H9 (cell line): ENCODE measurements around the gene GRK1. TPM values are rescaled to one million over a fixed set of nuclear protein-coding genes. Genes with fewer than 3 reads are reported as not detected.

Experiments used
- DNase-seq: peaks from one replicate; pipeline ENCODE4 v3.0.0-alpha.2; 2017
- H2AFZ ChIP-seq: one replicate; pipeline ENCODE4 v1.6.1; 2013; ENCODE audit warnings: mild to moderate bottlenecking, low read length, control low read depth, moderate library complexity
- H2AK5ac ChIP-seq: 2 replicates; pipeline ENCODE4 v1.6.1; 2013; ENCODE audit warnings: low read length, control low read depth, mixed read lengths; ENCODE audit not compliant: insufficient read length
- H2BK120ac ChIP-seq: one replicate; pipeline ENCODE4 v1.6.1; 2013; ENCODE audit warnings: low read depth, mild to moderate bottlenecking, low read length, control low read depth, inconsistent platforms; ENCODE audit not compliant: poor library complexity, severe bottlenecking
- H2BK12ac ChIP-seq: 2 replicates; pipeline ENCODE4 v1.6.1; 2013; ENCODE audit warnings: low read length, control low read depth, mixed read lengths, low read depth; ENCODE audit not compliant: insufficient read length
- H2BK15ac ChIP-seq: 2 replicates; pipeline ENCODE4 v1.6.1; 2013; ENCODE audit warnings: low read depth, low read length, control low read depth
- H2BK20ac ChIP-seq: one replicate; pipeline ENCODE4 v1.6.1; 2013; ENCODE audit warnings: low read depth, mild to moderate bottlenecking, low read length, control low read depth, inconsistent platforms; ENCODE audit not compliant: poor library complexity, severe bottlenecking
- H2BK5ac ChIP-seq: 2 replicates; pipeline ENCODE4 v1.6.1; 2013; ENCODE audit warnings: low read length, control low read depth, mixed read lengths; ENCODE audit not compliant: insufficient read length
- H3K14ac ChIP-seq: 2 replicates; pipeline ENCODE4 v1.6.1; 2013; ENCODE audit warnings: low read length, control low read depth; ENCODE audit not compliant: insufficient read depth
- H3K18ac ChIP-seq: 2 replicates; pipeline ENCODE4 v1.6.1; 2013; ENCODE audit warnings: low read depth, mild to moderate bottlenecking, mixed read lengths, low read length, control low read depth; ENCODE audit not compliant: insufficient read length
- H3K23ac ChIP-seq: 2 replicates; pipeline ENCODE4 v1.6.1; 2013; ENCODE audit warnings: low read length, control low read depth, mixed read lengths, low read depth; ENCODE audit not compliant: insufficient read length
- H3K23me2 ChIP-seq: 2 replicates; pipeline ENCODE4 v1.6.1; 2013; ENCODE audit warnings: low read depth, mild to moderate bottlenecking, mixed read lengths, low read length, control low read depth; ENCODE audit not compliant: insufficient read length, poor library complexity, severe bottlenecking
- H3K27ac ChIP-seq: 2 replicates; pipeline ENCODE4 v1.5.1; 2013; ENCODE audit warnings: low read length, control low read depth, mixed read lengths, low read depth; ENCODE audit not compliant: insufficient read length
- H3K27me3 ChIP-seq: 2 replicates; pipeline ENCODE4 v1.6.1; 2013; ENCODE audit warnings: low read length, control low read depth, inconsistent platforms; ENCODE audit not compliant: insufficient read depth
- H3K4ac ChIP-seq: 2 replicates; pipeline ENCODE4 v1.6.1; 2013; ENCODE audit warnings: low read depth, mild to moderate bottlenecking, control low read depth, inconsistent platforms, low read length, moderate library complexity
- H3K4me1 ChIP-seq: 2 replicates; pipeline ENCODE4 v1.6.1; 2013; ENCODE audit warnings: low read length, control low read depth, inconsistent platforms; ENCODE audit not compliant: insufficient read depth
- H3K4me2 ChIP-seq: 2 replicates; pipeline ENCODE4 v1.6.1; 2013; ENCODE audit warnings: low read length, control low read depth, mixed read lengths; ENCODE audit not compliant: insufficient read length, insufficient read depth
- H3K56ac ChIP-seq: 2 replicates; pipeline ENCODE4 v1.6.1; 2013; ENCODE audit warnings: low read depth, mild to moderate bottlenecking, mixed read lengths, low read length, control low read depth; ENCODE audit not compliant: insufficient read length
- H3K79me1 ChIP-seq: 2 replicates; pipeline ENCODE4 v1.6.1; 2013; ENCODE audit warnings: low read depth, mild to moderate bottlenecking, moderate library complexity, low read length, control low read depth, inconsistent platforms; ENCODE audit not compliant: insufficient read depth, poor library complexity, severe bottlenecking
- H3K79me2 ChIP-seq: 2 replicates; pipeline ENCODE4 v1.6.1; 2013; ENCODE audit warnings: low read length, control low read depth, inconsistent platforms; ENCODE audit not compliant: insufficient read depth
- H3K9ac ChIP-seq: 2 replicates; pipeline ENCODE4 v1.6.1; 2013; ENCODE audit warnings: low read length, control low read depth, mixed read lengths; ENCODE audit not compliant: insufficient read length; ENCODE audit errors: extremely low read depth
- H3K9me3 ChIP-seq: one replicate; pipeline ENCODE4 v1.6.1; 2013; ENCODE audit warnings: low read depth, low read length, inconsistent platforms; ENCODE audit not compliant: control insufficient read depth
- H3T11ph ChIP-seq: one replicate; pipeline ENCODE4 v1.6.1; 2013; ENCODE audit warnings: mild to moderate bottlenecking, low read length, control low read depth, inconsistent platforms
- H4K20me1 ChIP-seq: one replicate; pipeline ENCODE4 v1.6.1; 2013; ENCODE audit not compliant: control insufficient read depth, insufficient read length, insufficient read depth
- H4K5ac ChIP-seq: 2 replicates; pipeline ENCODE4 v1.6.1; 2013; ENCODE audit warnings: low read depth, mild to moderate bottlenecking, mixed read lengths, low read length, control low read depth; ENCODE audit not compliant: insufficient read length
- H4K8ac ChIP-seq: replicated peaks from 2 replicates; pipeline ENCODE4 v1.6.1; 2013; ENCODE audit warnings: low read length, control low read depth, mixed read lengths, low read depth; ENCODE audit not compliant: insufficient read length
- H4K91ac ChIP-seq: 2 replicates; pipeline ENCODE4 v1.6.1; 2013; ENCODE audit warnings: low read depth, mild to moderate bottlenecking, moderate library complexity, mixed read lengths, low read length, control low read depth; ENCODE audit not compliant: insufficient read length
- H3K27ac Mint-ChIP-seq, 3 experiments: 2 replicates in 2 of 3; 3 replicates in 1 of 3; pipeline ENCODE4 v1.8.0; 2020 to 2021; ENCODE audit warnings: mixed read lengths in 3 of 3, mild to moderate bottlenecking in 1 of 3, moderate library complexity in 1 of 3
- H3K27me3 Mint-ChIP-seq: 2 replicates; pipeline ENCODE4 v1.8.0; 2021; ENCODE audit warnings: low read depth, mild to moderate bottlenecking, moderate library complexity, mixed read lengths
- H3K36me3 Mint-ChIP-seq, 3 experiments: 2 replicates in 2 of 3; 3 replicates in 1 of 3; pipeline ENCODE4 v1.8.0; 2020 to 2021; ENCODE audit warnings: low read depth in 3 of 3, mixed read lengths in 3 of 3; ENCODE audit not compliant: insufficient read depth in 1 of 3
- H3K4me1 Mint-ChIP-seq, 2 experiments: 2 replicates each; pipeline ENCODE4 v1.8.0; 2020; ENCODE audit warnings: mixed read lengths in 2 of 2
- H3K4me3 Mint-ChIP-seq, 2 experiments: 2 replicates in 1 of 2; 3 replicates in 1 of 2; pipeline ENCODE4 v1.8.0; 2020 to 2021; ENCODE audit warnings: mild to moderate bottlenecking in 2 of 2, mixed read lengths in 2 of 2, moderate library complexity in 1 of 2
- H3K9me3 Mint-ChIP-seq, 2 experiments: 2 replicates in 1 of 2; 3 replicates in 1 of 2; pipeline ENCODE4 v1.8.0; 2020; ENCODE audit warnings: mild to moderate bottlenecking in 2 of 2, mixed read lengths in 2 of 2, moderate library complexity in 1 of 2
- CTCF ChIP-seq: fragments of 200-600 bp; sonication (generic); conservative IDR thresholded peaks from 3 replicates; pipeline ENCODE4 v1.8.0; 2021; ENCODE audit warnings: antibody characterized with exemption, mild to moderate bottlenecking
- WGBS: extraction: QIAGEN DNeasy Blood & Tissue Kit; methylation state at CpG from one replicate; pipeline ENCODE4 v1.1.7; 2013; ENCODE audit warnings: missing lambda C conversion rate, low lambda C conversion rate, mixed read lengths; ENCODE audit not compliant: insufficient read length; ENCODE audit errors: extremely low coverage; 5-methylcytosine and 5-hydroxymethylcytosine counted together
- total RNA-seq: library from RNA; stranded (reverse); gene quantifications from 2 replicates; pipeline ENCODE4 v1.2.1, GENCODE V29; 2021

The GRK1 gene
- total RNA-seq, 1 experiment from 2014 or later: 0.31 TPM

GRCh38 chr13:113637262-113638160, 29.5 kb upstream of the GRK1 start:
- H4K91ac ChIP-seq: no peak overlapping the region
- H4K20me1 ChIP-seq: no peaks in the 10 kb centered on the region
- no peak overlapping the region for H3K14ac ChIP-seq
- no peaks in the 10 kb centered on the region for H3K27me3 ChIP-seq
- no CpG with 5 or more reads among the region's 30 CpGs for WGBS
- H3K23ac ChIP-seq: no peak overlapping the region
- H3K4me1 Mint-ChIP-seq: no peaks in the 10 kb centered on the region
- H3K23me2 ChIP-seq: no peaks in the 10 kb centered on the region
- no peak overlapping the region for H3K27ac ChIP-seq
- no peak overlapping the region for H3K4me2 ChIP-seq
- no peaks in the 10 kb centered on the region; the same call in 1 of the 2 replicates for H3K27me3 Mint-ChIP-seq
- no peak overlapping the region for H3K9ac ChIP-seq
- no peak overlapping the region for H4K8ac ChIP-seq
- H3K9me3 ChIP-seq: peaks cover 9% of the 10 kb centered on the region
- H3K9me3 Mint-ChIP-seq: peaks cover 0 to 27% of the 10 kb centered on the region in 2 experiments; a peak in 3 of 5 replicates
- no peak overlapping the region for H3K4me3 Mint-ChIP-seq
- H3K4ac ChIP-seq: no peak overlapping the region
- no peak overlapping the region for H2BK15ac ChIP-seq
- H2AK5ac ChIP-seq: no peak overlapping the region
- no peak overlapping the region for H2BK120ac ChIP-seq
- H2BK5ac ChIP-seq: no peak overlapping the region
- H3K4me1 ChIP-seq: no peaks in the 10 kb centered on the region
- no peak overlapping the region for H2BK12ac ChIP-seq
- H3K56ac ChIP-seq: no peak overlapping the region
- no peaks in the 10 kb centered on the region for H3K79me2 ChIP-seq
- no peaks in the 10 kb centered on the region for H3K79me1 ChIP-seq
- no peak overlapping the region for H4K5ac ChIP-seq
- no peak overlapping the region for H3K18ac ChIP-seq
- H3K27ac Mint-ChIP-seq: no peak overlapping the region
- H3K36me3 Mint-ChIP-seq: peaks cover 71 to 92% (median 91%) of the 10 kb centered on the region in 3 experiments; a peak in 6 of 7 replicates
- DNase-seq: no peak
- H3T11ph ChIP-seq: no peak overlapping the region
- no peak overlapping the region for H2BK20ac ChIP-seq
- H2AFZ ChIP-seq: no peak overlapping the region
- no peak for TF ChIP-seq CTCF
